UCSD-AML1 (cell line): Measurements from ENCODE around the gene LCAT.
"Not testable (repeated sequence)": the region's sequence is repeated elsewhere in the genome, so short reads cannot be mapped to it uniquely, and the experiment has no call there.

ENCODE experiments used
- DNase-seq: peaks from one replicate; lab custom pipeline; 2025; ENCODE audit not compliant: unreplicated experiment; lab: John Stamatoyannopoulos, UW

Gene LCAT

GRCh38 chr16:67915831-67916723 lies 27.8 kb downstream of the LCAT start:
- DNase-seq = no peak

- not testable (repeated sequence) for DNase-seq
These were observed 28.5 kb downstream of the LCAT start for GRCh38 chr16:67915496-67915769.

DNA sequence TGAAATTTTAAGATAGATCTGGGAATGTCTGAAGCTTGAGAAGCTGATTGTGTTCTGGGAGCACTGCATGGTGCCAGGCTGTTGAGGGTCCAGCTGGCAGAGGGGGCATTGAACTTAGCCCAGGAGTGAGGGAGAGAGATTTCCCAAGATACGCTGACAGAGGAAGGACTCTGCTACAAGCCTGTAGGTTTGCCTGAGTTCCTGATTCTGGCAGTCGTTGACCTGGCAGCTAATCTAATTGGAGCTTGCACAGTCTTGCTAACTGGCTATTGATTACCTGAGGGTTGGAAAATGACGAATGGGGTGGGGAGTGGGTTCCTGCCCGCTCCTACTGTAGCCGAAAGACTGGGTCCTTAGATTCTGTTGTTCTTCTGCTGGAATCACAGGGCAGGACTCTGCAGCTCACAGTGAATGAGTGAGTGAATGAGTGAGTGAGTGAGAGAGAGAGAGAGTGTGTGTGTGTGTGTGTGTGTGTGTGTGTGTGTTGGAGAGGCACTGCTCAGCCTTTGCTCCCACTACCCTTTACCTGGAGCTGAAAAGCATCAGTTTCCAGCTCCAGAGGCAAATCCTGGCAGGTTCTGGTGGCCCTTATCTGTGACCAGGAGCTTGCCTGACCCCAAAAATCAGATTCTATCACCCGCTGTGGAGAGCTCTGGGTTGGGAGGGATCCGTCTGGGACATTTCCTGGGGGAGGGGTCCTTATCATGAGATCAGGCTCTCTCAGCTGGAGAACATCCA lies 29.0 kb downstream of the LCAT start:
- no peak for DNase-seq

DNA sequence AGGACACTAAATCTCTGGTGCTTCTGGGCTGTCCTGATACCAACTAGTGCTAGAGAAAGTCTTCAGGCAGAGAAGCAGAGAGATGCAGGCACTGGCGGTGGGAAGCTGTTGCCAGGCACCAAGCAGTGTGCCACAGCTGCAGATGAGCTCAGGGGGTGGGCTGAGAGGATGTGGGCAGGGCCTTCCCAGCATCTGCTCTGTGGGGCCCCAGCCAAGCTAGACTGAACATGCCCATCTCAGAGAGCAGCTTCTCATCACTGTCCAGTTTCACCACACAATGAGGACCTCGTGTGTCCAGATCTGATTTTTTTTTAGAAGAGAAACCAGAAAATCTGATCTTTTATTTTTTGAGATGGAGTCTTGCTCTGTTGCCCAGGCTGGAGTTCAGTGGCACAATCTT lies 33.8 kb downstream of the LCAT start:
- no peak for DNase-seq

DNA sequence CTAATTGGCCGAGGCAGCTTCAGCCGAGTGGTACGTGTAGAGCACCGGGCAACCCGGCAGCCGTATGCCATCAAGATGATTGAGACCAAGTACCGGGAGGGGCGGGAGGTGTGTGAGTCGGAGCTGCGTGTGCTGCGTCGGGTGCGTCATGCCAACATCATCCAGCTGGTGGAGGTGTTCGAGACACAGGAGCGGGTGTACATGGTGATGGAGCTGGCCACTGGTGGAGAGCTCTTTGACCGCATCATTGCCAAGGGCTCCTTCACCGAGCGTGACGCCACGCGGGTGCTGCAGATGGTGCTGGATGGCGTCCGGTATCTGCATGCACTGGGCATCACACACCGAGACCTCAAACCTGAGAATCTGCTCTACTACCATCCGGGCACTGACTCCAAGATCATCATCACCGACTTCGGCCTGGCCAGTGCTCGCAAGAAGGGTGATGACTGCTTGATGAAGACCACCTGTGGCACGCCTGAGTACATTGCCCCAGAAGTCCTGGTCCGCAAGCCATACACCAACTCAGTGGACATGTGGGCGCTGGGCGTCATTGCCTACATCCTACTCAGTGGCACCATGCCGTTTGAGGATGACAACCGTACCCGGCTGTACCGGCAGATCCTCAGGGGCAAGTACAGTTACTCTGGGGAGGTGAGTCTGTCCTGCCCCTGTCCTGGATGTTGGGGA lies 34.7 kb downstream of the LCAT start:
- no peak for DNase-seq

GRCh38 chr16:67907397-67908180 lies 36.3 kb downstream of the LCAT start:
- DNase-seq = no peak

GRCh38 chr16:67902831-67903230 lies 41.1 kb downstream of the LCAT start:
- no peak for DNase-seq

- DNase-seq = no peak
These were observed 42.2 kb downstream of the LCAT start for GRCh38 chr16:67901734-67902133.

DNA sequence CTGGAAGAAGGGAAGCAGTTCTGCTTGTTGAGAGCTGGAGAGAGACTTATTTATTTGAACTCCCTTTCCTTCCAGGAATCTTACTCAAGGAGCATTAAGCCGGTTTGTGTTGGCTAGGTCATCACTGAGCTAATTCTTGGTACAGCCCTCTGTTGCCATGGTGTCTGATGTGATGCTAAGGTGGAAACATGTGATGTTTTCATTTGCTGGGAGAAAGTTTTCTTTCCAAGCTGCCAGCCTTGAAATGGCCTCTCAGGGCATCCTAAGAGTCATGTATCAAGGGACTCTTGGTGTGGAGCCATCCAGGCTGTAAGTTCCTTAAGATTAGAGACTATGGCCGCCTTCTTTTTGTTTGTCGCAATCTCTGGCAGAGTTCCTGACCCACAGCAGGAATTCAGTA lies 46.7 kb downstream of the LCAT start:
- no peak for DNase-seq

DNA sequence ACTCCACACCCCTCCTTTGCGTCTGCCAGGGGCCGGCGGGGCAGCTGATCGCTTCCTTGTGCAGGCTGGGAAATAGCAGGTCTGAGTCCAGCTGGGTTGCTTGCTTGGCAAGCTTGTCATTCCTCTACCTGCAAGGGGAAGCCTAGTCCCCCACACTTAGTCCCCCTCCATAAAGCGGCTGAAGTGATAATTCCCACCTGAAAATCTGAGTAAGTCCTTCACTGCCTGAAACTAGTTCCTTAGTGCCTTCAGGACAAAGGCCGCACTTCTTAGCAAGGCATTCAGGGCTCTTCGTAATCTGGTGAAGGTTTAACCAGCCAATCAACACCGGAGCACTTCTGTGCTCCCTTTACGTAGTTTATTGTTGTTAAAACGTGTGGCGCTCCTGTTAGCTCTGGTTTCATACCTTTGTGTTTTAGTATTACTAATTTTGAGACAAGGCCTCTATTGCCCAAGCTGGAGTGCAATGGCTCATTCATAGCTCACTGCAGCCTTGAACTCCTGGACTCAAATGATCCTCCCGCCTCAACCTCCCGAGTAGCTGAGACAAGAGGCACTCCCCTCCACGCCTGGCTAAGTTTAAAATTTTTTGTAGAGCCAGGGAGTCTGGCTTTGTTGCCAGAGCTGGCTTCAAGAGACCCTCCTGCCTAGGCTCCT lies 50.0 kb downstream of the LCAT start:
- no peak for DNase-seq

GRCh38 chr16:67892899-67893742 lies 50.8 kb downstream of the LCAT start, which contains the start of gene PSKH1:
Gene PSKH1 (plus strand): TSS chr16:67893254. CDS start chr16:67908750, 15,496 bp downstream.
- peak; percentile 96 for DNase-seq

DNA sequence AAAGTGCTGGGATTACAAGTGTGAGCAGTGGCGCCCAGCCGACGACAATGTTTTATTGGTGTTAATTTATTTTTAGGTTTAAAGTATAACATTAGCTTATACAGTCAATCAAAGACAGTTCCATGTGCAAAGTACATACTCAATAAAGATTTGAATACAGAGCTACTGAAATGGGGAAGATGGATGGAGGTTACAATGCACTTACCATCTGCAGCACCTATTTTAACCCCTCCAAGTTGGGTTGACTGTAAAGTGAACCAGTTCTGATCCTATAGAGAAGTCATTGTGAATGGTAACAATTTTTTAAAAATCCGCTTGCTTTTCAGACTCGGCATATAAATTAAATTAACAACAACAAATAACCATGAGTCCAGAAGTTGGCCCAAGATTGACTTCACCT lies 51.5 kb downstream of the LCAT start:
- DNase-seq = no peak
